Cortex of kidney (tissue), 1 donor: ENCODE data around the gene LRMDA.

ENCODE experiments used
- DNase-seq: peaks from one replicate; lab custom pipeline; 2025; lab: John Stamatoyannopoulos, UW

The LRMDA gene

DNA sequence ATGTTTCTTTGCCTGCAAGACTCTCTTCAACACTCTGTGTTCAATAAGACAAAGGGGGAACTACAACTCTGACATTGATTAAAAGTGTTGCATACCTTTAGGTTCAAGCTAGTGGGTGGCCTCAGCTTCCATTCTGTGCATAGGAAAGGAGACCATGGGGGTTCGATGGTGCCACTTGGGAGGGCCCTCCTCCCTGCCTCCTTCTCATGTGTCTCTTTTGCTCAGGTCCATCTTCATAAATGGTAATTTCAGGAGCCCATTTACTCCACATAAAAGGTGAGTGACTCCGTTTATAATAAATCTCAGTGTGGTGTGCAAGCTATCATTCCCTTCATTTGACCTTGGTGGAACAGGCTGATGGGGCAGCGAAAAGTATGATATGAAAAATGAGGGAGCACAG is 285.1 kb downstream of the LRMDA start:
- DNase-seq, result no peak

DNA sequence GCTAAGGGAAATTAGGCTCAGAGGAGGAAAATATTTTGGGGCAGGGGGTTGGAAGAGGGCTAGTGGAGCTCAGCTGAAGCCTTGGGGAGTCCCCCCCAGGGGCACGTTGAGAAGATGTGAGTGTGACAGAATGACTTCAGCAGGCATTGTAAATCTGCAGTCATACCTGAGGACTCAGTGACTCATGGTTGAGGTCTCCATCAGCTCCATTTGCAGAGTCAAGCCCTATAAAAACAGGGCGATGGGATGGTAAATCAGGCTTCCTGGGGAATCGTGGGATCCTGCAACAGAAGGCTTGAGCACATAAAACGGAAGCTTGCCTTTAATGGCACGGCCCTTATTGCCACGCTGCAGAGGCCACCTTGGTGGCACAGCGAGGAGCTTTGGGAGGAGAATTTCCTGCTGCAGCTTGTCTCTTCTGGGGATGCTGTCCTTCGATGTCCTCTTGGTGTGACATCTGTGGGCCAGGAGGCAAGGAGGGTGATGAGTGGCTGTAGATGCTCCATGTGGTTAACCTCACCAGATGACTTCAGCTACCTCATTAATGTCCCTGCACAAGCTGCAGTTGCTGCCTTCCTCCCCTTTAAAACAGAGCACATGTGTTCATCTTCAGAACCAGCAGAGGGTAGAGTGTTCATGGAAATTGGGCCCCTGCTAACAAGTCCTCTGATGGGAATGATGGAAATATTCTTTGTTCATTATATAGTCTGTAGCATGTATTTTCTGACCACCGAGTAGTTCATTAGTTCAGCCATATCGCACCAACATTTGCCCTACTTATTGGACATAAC is 285.9 kb downstream of the LRMDA start:
- no peak for DNase-seq

DNA sequence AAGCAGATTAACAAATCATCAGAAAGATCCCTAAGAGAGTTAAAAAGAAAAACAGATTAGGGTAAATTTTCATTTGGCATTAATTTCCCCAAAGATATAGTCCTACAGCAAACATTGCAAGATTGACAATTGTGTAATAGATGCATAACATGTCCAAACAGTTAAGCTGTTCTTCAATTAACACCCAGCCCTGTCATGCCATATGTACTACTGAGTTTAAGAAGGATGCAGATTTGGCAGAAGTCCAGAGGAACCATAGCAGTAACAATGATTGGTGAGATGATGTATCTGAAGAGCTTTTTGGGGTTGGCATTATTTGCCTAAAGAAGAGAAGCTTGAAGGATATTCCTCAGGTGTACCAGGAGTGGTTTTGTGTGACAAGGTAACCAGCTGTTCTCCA is 287.6 kb downstream of the LRMDA start:
- DNase-seq, result no peak

DNA sequence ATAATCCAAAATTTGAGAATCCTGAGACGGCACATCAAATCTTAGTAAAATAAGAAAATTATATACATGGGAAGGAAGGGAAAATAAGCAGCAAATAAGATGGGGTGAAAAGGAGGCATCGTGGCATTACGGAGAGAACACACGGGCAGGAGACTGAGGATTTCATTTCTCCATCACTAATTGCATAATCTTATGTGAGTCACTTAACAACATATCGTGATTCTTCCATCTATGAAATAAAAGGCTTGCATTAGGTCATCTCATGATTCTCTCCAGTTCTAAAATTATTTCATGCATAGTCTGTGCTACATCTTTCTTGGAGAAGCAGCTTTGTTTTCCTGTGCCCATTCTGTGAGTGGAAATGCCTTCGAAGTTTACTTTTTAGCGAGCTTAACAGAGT is 288.7 kb downstream of the LRMDA start:
- no peak for DNase-seq

DNA sequence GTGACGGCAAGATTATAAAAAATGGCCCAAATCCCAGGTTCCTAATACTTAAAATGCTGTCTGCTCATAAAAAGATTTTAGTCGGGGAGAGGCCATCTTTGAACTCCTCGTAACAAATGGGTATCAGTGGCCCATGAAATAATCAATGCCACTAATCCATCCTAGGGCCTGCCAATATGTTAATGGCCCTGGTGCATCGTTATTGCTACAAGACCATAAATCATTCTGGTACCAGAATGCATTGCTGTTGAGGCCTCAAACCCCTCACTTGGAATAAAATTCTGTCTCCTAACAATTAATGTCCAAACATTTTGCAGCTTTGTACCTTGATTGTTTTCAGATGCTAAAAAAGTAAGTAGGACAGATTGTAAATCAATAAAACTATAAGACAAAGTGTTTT is 290.6 kb downstream of the LRMDA start:
- no peak for DNase-seq

DNA sequence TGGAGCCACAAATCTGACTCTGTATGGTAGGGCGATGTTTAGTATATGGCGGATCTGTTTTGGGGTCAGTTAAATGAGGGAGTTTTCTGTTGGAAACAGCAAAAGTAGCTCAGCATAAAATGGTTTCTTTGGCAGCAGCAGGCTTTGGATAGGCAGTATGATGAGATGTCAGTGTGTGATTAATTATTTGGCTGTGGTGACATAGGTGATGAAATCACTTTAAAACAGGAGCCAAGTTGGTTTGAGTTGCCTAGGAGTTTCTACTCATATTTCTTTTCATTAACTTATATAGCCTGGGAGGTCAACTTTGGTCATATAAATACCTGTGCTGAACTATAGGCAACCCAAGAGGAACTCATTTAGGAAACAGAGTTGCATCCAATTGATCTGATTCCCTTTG is 291.2 kb downstream of the LRMDA start:
- DNase-seq, result no peak

DNA sequence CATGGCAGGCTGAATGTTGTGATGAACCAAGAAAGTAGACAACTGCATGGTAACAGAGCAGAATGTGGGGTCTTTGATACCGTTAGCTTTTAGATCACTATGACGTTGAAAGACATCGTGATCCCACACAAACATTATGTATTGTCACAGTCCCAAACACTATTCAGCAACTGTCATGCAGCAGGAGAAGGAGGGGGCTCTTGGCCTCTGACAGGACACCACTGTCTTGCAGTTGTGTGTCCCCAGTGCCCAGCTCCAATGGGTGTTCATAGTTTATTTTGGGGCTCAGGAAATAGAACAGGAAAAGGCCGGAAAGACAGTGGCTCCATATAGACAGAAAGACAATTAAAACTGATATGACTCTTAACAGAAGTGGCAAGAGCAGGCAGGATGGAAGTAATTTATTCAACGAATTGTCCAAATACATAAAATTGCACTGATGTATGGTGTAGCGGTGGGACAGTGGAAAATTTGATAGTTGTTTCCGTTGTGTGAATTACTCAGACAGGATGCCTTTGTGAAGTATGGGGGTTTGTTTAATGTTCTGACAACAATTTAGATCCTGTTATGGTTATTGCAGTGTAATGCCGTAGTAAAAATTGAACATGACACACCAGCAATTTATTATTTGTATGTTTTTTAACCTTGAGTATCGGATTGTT is 292.0 kb downstream of the LRMDA start:
- no peak for DNase-seq

DNA sequence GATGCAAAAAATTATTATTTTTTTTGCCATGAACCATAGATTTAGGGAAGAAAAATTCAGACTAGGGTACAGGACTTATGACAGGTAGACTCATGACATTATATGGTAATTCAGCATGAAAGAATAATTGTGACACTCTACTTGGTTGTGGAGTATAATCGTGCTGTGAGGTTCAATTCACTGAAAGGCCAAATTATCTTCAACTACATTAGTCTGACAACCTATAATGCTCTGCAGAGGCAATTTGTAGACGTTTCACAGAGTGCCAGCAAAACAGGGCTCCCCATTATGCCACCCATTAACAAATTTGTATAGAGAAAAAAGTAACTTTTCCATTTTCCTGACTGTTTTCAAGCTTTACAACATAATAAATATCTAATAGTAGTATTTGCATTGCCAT is 292.6 kb downstream of the LRMDA start:
- DNase-seq, result no peak

DNA sequence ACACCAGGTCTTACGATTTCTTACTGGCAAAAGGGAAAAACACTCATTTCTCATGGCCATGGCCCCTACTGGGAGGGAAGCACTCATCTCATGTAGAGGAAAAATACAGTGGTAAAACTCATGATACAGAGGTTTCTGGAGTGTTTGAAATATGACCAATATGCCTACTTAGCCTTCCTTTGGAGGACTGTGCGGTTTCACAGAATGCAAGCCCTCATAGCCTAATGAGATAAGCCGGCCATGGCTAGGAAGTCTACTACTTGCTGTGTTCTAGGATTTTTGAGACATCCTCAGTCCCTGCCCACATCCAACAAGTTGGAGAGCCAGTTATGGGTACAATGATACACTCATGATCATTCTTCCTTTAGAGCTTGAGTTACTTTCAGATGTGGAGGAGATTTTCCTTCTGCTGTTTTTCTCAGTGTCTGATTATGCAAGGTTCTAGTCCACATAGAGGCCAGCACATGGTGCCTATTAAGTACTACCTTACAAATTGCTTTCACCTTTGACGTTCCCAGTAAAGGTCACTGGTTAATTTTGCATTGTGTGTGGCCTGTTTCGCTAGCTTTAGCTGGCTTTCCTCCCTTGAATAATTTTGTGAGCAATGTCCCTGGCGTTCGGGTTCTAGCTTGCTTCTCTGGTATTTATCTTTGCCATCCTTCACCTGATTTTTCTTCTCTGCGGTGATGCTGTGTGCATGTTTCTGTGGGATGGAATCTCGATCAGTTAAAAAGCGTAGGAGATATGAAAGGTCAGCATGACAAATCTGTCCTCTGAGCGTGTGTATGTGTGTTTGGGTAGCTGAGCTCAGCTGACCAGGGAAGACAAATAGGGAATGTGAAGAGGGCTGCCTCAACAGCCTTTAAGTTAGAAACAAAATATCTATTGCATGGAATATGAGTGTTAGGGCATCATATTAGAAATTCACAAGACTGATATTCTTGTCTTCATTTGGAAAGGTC is 295.4 kb downstream of the LRMDA start:
- DNase-seq, result no peak

DNA sequence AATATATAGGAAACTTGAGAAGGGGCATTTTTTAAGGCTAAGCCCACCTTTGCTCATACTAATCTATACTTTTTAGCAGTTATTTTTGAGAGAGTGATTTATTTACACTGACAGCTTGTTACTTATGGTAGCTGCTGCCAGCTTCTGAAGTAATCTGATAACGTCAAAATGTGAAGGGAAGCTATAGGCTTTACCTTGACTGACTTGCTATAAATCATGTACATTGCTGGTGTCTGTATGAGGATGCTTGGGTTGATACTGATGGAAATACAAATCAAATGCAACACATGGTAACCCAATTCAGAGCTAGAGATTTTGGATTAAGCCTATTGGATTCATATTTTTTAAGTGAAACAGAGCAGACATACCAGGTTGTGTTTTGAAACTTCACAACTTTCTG is 299.4 kb downstream of the LRMDA start:
- no peak for DNase-seq

DNA sequence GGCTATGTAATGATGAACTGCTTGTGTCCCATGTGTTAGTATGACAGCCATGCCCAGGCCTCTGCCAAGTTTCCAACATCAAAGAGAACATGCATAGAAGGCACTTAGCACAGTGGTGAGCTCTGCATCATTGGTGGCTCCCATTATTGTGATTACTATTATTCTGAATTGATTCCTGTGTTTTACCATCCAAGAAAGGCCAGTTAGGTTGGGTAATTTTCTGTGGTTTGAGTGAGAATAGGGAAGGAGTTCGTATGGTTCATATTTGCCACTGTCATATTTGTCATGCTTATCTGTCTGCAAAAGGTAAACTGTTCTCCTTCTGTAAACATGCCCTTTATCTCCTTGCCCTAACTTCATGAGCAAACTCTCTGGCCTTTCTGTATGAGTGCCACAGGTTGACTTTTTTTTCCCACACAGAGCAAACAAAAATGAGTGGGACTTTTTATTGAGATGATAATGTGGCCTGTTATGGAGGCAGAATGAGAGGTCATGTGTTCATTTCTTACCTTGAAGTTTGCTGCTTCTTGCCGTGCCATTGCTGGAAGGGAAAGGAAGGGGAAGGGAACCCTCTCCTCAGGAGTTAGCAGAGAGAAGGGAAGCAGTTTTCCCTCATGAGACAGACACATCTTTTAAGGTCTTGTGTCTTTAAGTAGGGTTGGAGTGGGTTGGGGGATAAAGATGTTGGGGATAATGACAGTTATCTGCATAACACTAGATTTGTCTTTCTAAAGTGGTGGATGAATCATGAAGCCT is 301.9 kb downstream of the LRMDA start:
- no peak for DNase-seq

DNA sequence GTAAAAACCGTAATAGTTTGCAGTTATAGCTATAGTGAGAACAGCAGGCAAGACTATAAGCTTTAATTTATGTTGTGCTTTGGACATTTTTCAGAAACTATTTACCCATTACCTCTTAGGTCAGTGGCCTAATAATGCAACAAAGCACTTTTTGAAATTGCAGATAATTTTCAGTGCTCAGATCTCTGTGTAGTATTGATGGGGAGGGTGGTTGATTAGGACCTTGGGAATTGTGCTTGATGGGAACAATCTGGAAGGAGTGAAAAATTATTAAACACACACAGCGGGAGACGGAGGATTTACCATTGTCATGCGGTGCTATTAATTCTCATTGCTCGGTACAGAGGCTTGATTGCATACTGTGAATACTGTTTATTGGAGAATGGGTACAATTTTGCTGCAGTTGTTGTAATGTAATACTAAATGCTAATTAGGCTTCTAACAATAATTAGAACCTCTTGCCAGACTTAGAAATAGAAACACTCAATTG is 304.8 kb downstream of the LRMDA start:
- no peak for DNase-seq

DNA sequence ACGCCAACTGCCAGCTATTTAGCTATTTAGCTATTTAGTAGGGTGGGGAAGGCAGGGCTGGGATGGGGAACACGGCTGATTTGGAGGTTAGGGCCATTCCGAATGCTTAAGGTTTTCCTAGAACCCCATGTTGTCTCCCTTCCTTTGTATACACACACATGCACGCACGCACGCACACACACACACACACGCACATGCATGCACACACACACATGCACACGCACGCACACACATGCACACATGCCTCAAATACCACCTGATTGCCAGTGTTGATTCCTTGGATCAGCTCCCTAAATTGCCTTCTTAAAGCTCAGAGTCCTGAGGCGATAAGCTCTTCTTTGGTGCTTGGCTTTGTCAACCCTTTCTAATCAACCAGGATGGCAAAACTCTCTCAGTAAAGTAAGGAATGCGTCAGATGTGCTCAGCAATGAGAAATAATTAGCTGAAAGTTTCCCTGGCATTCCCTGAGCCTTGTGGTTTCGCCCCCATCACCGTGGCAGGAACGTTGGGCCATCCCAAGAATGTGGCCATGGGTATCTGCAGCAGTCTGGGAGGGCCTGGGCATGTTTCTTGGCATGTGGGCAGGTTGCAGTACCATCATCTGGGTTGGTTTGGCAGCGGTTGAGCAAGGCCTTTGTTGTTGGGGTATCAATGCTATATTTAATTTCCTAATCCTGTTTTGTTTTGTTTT is 305.6 kb downstream of the LRMDA start:
- DNase-seq, result no peak

DNA sequence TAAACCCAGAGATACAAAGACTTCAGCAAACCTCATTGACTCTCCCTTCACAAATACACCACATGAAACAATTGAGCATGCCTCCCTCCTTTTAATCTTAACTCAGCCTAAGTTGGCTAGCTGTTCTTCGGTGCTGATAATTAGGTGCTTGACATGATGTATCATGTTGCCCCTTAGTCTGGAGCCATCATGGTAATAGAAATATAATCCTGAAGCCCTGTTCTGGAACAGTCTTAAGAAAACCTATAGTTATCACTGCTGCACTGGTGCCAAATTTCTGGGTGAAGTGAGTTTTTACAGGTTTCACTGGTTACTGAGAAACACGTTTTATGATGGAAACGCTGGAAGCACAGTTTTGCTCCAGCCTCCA is 306.1 kb downstream of the LRMDA start:
- DNase-seq, result no peak

DNA sequence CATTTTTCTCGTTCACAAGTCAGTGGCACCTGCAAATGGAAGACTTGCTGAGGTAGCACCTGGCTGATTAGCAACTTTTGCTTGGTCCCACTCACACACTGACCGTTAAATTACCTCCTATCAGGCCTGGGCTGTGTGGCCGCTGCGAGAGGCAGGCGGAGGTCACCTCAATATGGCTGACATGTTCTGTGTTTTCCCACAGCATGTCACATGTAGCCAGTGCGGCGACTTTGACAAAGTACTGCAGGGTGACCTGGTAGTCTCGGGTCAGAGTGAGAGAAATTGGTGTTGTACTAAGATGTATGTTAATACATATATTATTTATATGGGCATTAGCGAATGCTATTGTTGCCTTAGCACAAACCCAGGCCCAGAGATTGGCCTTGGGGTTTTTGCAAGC is 307.5 kb downstream of the LRMDA start:
- no peak for DNase-seq

DNA sequence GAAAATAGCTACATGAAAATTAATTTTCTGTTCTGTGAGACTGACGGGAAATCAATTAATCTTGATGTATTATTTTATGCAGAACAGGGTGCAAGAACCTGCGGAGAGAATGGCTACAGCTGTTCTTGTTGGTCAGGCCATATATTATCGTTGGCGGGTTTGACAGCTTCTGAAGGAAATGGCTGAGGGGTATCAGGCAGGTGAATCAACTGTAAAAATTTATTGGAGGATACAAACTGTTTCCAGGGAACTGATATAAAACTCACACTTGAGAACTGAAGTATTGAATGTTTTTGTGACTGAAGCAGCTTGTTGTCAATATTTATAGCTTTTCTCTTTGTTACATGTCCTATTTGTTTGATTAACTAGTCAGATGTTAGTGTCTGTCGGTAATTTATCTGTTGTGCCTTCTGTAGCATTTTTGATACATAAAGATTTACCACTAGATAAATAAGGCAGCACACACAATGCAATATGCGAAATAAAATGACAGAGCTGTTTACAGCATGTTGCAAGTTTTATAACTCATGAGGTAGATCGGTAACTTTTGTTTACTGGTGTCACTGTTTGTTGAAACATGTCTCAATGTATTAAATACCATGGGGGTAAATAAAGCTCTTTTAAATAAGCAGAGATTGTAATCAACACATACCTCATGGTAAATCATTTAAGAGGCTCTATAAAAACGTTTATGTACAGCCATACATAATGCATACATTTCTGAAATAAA is 308.2 kb downstream of the LRMDA start:
- DNase-seq, result no peak

DNA sequence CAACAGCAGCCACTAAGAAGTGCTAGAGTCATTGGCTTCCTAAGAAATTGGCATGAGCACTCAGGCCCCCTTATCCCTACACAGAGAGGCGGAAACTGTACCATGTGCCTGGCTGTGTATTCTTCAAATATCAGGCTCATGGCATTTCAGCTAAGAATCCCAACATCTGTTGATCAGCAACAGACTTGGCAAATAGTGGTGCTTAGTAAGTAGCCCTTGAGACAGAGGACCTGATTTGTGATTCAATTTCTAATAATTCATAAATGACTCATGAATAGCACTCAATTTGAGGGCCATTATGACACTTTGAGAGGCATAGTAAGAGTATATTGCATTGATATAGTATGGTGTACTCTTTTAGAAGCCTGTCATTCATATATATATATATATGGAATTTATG is 309.1 kb downstream of the LRMDA start:
- DNase-seq, result no peak

DNA sequence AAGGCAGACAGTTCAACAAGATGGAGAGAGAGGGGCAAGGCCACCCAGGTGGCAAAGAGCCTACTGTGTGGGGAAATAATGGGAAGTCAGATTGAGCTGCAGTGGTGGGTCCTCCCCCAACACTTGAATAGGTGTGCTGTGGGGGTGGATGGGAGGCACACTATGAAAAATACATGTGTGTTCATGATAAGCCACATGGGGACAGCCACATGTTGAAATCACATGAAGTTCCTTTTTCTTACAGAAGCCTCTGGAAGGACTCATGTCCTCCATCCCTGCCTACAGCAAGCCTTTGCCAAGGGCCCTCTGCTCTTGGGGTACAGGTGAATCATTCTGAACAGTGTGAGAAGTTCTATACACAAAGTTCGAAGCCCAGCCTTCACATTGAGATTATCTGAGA is 310.9 kb downstream of the LRMDA start:
- no peak for DNase-seq

DNA sequence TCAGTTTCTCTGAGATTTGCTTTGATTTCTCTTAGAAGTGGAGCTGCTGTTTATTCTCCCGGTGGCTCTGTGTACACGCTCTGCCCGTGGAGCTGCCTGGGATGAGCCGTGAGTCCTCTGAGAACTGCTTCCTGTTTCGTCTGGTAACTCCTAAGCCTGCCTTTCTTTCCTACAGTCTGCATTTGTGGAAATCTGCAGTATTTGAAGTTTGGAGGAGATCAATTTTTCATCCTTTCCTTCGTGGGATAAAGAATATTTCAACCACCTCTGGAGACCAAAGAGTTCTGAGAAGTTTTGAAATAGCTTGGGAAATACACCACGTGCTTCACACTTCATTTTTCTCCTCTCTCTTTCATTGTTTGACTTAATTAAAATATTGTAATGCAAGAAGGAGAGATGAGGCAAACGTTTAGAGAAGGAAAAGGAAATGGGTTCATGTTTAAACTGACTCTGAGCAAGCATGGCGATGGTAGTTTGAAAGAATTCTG is 311.9 kb downstream of the LRMDA start:
- DNase-seq, result no peak

DNA sequence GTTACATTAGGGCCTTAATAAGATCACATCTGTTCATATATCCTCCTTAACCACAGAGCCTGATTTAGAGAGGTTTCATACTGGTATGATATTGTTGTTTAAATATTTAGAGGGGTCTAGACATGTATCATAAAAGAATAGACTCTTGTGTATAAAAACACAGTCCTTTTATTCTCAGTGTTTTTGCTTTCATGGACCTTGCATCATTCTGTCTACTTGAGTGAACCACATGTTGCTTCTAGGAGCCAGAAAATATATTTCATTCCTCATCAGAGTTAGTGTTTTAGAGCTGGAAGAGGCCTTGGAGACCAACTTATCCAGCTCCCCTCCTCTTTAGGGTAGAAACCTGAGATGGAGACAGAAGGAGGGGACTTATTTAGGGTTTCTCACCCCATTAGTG is 312.8 kb downstream of the LRMDA start:
- no peak for DNase-seq
